Osteoblast (primary cell): Measurements from ENCODE around the gene CELF5. TPM values are rescaled to one million over a fixed set of nuclear protein-coding genes. Genes with fewer than 3 reads are reported as not detected.

Source experiments
- DNase-seq: peaks from one replicate; pipeline ENCODE4 v3.0.0; 2011; ENCODE audit warnings: low spot score, mixed read lengths; ENCODE audit not compliant: insufficient read length; ENCODE audit errors: missing footprints
- H2AFZ ChIP-seq: 2 replicates; pipeline ENCODE4 v1.6.0; 2011; ENCODE audit warnings: mild to moderate bottlenecking, low read length
- H3K27ac ChIP-seq: 2 replicates; pipeline ENCODE4 v1.5.1; 2011; ENCODE audit warnings: mild to moderate bottlenecking, low read depth, low read length, moderate library complexity
- H3K27me3 ChIP-seq: 2 replicates; pipeline ENCODE4 v1.6.0; 2012; ENCODE audit warnings: mild to moderate bottlenecking, control low read depth, inconsistent platforms, low read length, moderate library complexity; ENCODE audit not compliant: insufficient read depth
- H3K36me3 ChIP-seq: 2 replicates; pipeline ENCODE4 v1.5.1; 2011; ENCODE audit warnings: mild to moderate bottlenecking, low read length, control low read depth, moderate library complexity; ENCODE audit not compliant: insufficient read depth
- H3K4me1 ChIP-seq: 2 replicates; pipeline ENCODE4 v1.5.1; 2011; ENCODE audit warnings: mild to moderate bottlenecking, low read length, control low read depth, moderate library complexity; ENCODE audit not compliant: insufficient read depth
- H3K4me2 ChIP-seq: 2 replicates; pipeline ENCODE4 v1.6.0; 2011; ENCODE audit warnings: mild to moderate bottlenecking, low read length; ENCODE audit not compliant: insufficient read depth
- H3K4me3 ChIP-seq: fragments of 200-600 bp; sonication (generic); 3 replicates; pipeline ENCODE4 v1.5.1; 2012; ENCODE audit warnings: mild to moderate bottlenecking, low read length, inconsistent platforms; ENCODE audit not compliant: insufficient read depth
- H3K79me2 ChIP-seq: 2 replicates; pipeline ENCODE4 v1.6.0; 2012; ENCODE audit warnings: mild to moderate bottlenecking, low read length, control low read depth, inconsistent platforms; ENCODE audit not compliant: insufficient read depth
- H3K9me3 ChIP-seq: 2 replicates; pipeline ENCODE4 v1.5.1; 2011; ENCODE audit warnings: low read depth, low read length, control low read depth
- H4K20me1 ChIP-seq: 2 replicates; pipeline ENCODE4 v1.6.0; 2012; ENCODE audit warnings: mild to moderate bottlenecking, low read length, control low read depth; ENCODE audit not compliant: insufficient read depth
- CTCF ChIP-seq: IDR thresholded peaks from 2 replicates; pipeline ENCODE4 v1.5.1; 2011; ENCODE audit warnings: mild to moderate bottlenecking, low read depth, low read length, moderate library complexity; ENCODE audit errors: extremely low read depth
- total RNA-seq: library from RNA; depleted of rRNA; stranded (reverse); fragments of >200 nt; gene quantifications from 2 replicates; pipeline ENCODE4 v1.2.3, GENCODE V29; 2012

Gene CELF5
- total RNA-seq, result not detected in 2 replicates

GRCh38 chr19:3224346-3225168 is at the start of gene CELF5:
CELF5 (plus strand) TSS chr19:3224661; CDS start chr19:3224740, 79 bp downstream.
- peaks cover 33% of the 10 kb centered on the region for H3K27me3 ChIP-seq
- H4K20me1 ChIP-seq, result no peaks in the 10 kb centered on the region
- no peaks in the 10 kb centered on the region for H3K79me2 ChIP-seq
- no peaks in the 10 kb centered on the region for H3K4me1 ChIP-seq
- no peak within 1 kb of the TSS for H2AFZ ChIP-seq
- no peak within 1 kb of the TSS for H3K27ac ChIP-seq
- H3K36me3 ChIP-seq, result no peaks in the 10 kb centered on the region
- peak; percentile 9 for TF ChIP-seq CTCF
- no peak within 1 kb of the TSS for H3K4me3 ChIP-seq
- no peak within 1 kb of the TSS for H3K4me2 ChIP-seq
- H3K9me3 ChIP-seq, result no peaks in the 10 kb centered on the region
- peak; percentile 99 for DNase-seq

GRCh38 chr19:3175781-3176714 is 48.4 kb upstream of the CELF5 start:
- no peaks in the 10 kb centered on the region for H3K36me3 ChIP-seq
- no peak overlapping the region for H3K4me3 ChIP-seq
- H3K4me2 ChIP-seq, result no peak overlapping the region
- no peak overlapping the region for H3K27ac ChIP-seq
- no peak for TF ChIP-seq CTCF
- no peaks in the 10 kb centered on the region for H3K4me1 ChIP-seq
- no peak overlapping the region for H2AFZ ChIP-seq
- no peaks in the 10 kb centered on the region for H4K20me1 ChIP-seq
- no peaks in the 10 kb centered on the region for H3K79me2 ChIP-seq
- no peaks in the 10 kb centered on the region for H3K27me3 ChIP-seq
- DNase-seq, result no peak
- no peaks in the 10 kb centered on the region for H3K9me3 ChIP-seq

- H2AFZ ChIP-seq, result no peak overlapping the region
- no peaks in the 10 kb centered on the region for H4K20me1 ChIP-seq
- peak; percentile 98 for DNase-seq
- no peak overlapping the region for H3K27ac ChIP-seq
- no peak overlapping the region for H3K4me2 ChIP-seq
- no peaks in the 10 kb centered on the region for H3K9me3 ChIP-seq
- no peaks in the 10 kb centered on the region for H3K4me1 ChIP-seq
- TF ChIP-seq CTCF, result no peak
- no peaks in the 10 kb centered on the region for H3K79me2 ChIP-seq
- no peak overlapping the region for H3K4me3 ChIP-seq
- H3K36me3 ChIP-seq, result no peaks in the 10 kb centered on the region
- no peaks in the 10 kb centered on the region for H3K27me3 ChIP-seq
Measured at GRCh38 chr19:3176715-3177501, 47.6 kb upstream of the CELF5 start.
